Measurements from ENCODE around the gene PCDH17.
A peak's percentile ranks its signal among the peaks of the same experiment; 100 is the strongest.

The PCDH17 gene

DNA sequence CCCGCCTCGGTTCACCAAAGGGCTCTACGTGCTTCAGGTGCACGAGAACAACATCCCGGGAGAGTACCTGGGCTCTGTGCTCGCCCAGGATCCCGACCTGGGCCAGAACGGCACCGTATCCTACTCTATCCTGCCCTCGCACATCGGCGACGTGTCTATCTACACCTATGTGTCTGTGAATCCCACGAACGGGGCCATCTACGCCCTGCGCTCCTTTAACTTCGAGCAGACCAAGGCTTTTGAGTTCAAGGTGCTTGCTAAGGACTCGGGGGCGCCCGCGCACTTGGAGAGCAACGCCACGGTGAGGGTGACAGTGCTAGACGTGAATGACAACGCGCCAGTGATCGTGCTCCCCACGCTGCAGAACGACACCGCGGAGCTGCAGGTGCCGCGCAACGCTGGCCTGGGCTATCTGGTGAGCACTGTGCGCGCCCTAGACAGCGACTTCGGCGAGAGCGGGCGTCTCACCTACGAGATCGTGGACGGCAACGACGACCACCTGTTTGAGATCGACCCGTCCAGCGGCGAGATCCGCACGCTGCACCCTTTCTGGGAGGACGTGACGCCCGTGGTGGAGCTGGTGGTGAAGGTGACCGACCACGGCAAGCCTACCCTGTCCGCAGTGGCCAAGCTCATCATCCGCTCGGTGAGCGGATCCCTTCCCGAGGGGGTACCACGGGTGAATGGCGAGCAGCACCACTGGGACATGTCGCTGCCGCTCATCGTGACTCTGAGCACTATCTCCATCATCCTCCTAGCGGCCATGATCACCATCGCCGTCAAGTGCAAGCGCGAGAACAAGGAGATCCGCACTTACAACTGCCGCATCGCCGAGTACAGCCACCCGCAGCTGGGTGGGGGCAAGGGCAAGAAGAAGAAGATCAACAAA is 2.6 kb downstream of the PCDH17 start:
- Histone ChIP-seq H3K9me3 (ENCODE audit: insufficient read depth, low read depth, low read length) (peaks cover 20% of the 10 kb centered on the region), H2BK5ac (ENCODE audit: low read depth, low read length, poor library complexity) (no peak overlapping the region), H4K12ac (ENCODE audit: low read depth, low read length) (no peak overlapping the region), H3K36me3 (ENCODE audit: control insufficient read depth in 1 of 2, insufficient read depth in 2 of 2, low read length in 2 of 2) (no peaks in the 10 kb centered on the region), H3K4me1 (ENCODE audit: control insufficient read depth in 1 of 2, insufficient read depth in 2 of 2, low read length in 2 of 2) (peaks cover 13 to 18% of the 10 kb centered on the region in 2 experiments), H2BK120ac (ENCODE audit: insufficient read depth, low read length, poor library complexity) (no peak overlapping the region), H2AFZ (ENCODE audit: insufficient read depth, low read length, poor library complexity) (no peak overlapping the region), H3K27me3 (ENCODE audit: insufficient read depth, low read length) (peaks cover 11% of the 10 kb centered on the region), H4K91ac (ENCODE audit: low read depth, low read length) (no peak overlapping the region), H3K4me3 (ENCODE audit: low read depth, low read length) (no peak overlapping the region), H3K4ac (ENCODE audit: low read depth, low read length) (no peak overlapping the region), H3K79me2 (ENCODE audit: control insufficient read depth, insufficient read depth, low read length, poor library complexity) (no peaks in the 10 kb centered on the region), H2BK12ac (ENCODE audit: low read length) (no peak overlapping the region), H4K8ac (ENCODE audit: low read depth, low read length) (no peak overlapping the region), H3K27ac (ENCODE audit: low read depth, low read length) (no peak overlapping the region), H3K14ac (ENCODE audit: low read length) (no peak overlapping the region), H3K79me1 (ENCODE audit: low read length) (no peaks in the 10 kb centered on the region), H3K23ac (ENCODE audit: low read length) (no peak overlapping the region), H3K9ac (ENCODE audit: low read length) (no peak overlapping the region), H2AK5ac (ENCODE audit: low read length) (no peak overlapping the region), H3K4me2 (ENCODE audit: low read length) (peak overlapping the region; percentile 44), H3K18ac (ENCODE audit: low read length) (no peak overlapping the region)
- no peak for DNase-seq
- WGBS (ENCODE audit: extremely low coverage, insufficient coverage, insufficient read length) = no CpG with 5 or more reads among the region's 78 CpGs

DNA sequence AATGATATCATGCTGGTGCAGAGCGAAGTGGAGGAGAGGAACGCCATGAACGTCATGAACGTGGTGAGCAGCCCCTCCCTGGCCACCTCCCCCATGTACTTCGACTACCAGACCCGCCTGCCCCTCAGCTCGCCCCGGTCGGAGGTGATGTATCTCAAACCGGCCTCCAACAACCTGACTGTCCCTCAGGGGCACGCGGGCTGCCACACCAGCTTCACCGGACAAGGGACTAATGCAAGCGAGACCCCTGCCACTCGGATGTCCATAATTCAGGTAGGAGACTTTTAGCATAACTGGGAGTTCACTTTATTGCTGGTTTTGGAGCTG is 3.3 kb downstream of the PCDH17 start:
- Histone ChIP-seq H3K9ac (ENCODE audit: low read length) (no peak overlapping the region), H2AK5ac (ENCODE audit: low read length) (no peak overlapping the region), H3K36me3 (ENCODE audit: control insufficient read depth in 1 of 2, insufficient read depth in 2 of 2, low read length in 2 of 2) (no peaks in the 10 kb centered on the region), H2BK12ac (ENCODE audit: low read length) (no peak overlapping the region), H3K79me1 (ENCODE audit: low read length) (no peaks in the 10 kb centered on the region), H3K27me3 (ENCODE audit: insufficient read depth, low read length) (peaks cover 11% of the 10 kb centered on the region), H3K4me2 (ENCODE audit: low read length) (peak overlapping the region; percentile 44), H3K27ac (ENCODE audit: low read depth, low read length) (no peak overlapping the region), H2BK5ac (ENCODE audit: low read depth, low read length, poor library complexity) (no peak overlapping the region), H3K4me1 (ENCODE audit: control insufficient read depth in 1 of 2, insufficient read depth in 2 of 2, low read length in 2 of 2) (peaks cover 10 to 15% of the 10 kb centered on the region in 2 experiments), H3K23ac (ENCODE audit: low read length) (no peak overlapping the region), H4K91ac (ENCODE audit: low read depth, low read length) (no peak overlapping the region), H3K79me2 (ENCODE audit: control insufficient read depth, insufficient read depth, low read length, poor library complexity) (no peaks in the 10 kb centered on the region), H3K4me3 (ENCODE audit: low read depth, low read length) (no peak overlapping the region), H3K9me3 (ENCODE audit: insufficient read depth, low read depth, low read length) (peaks cover 20% of the 10 kb centered on the region), H4K8ac (ENCODE audit: low read depth, low read length) (no peak overlapping the region), H4K12ac (ENCODE audit: low read depth, low read length) (no peak overlapping the region), H3K18ac (ENCODE audit: low read length) (no peak overlapping the region), H2BK120ac (ENCODE audit: insufficient read depth, low read length, poor library complexity) (no peak overlapping the region), H3K14ac (ENCODE audit: low read length) (no peak overlapping the region), H2AFZ (ENCODE audit: insufficient read depth, low read length, poor library complexity) (no peak overlapping the region), H3K4ac (ENCODE audit: low read depth, low read length) (no peak overlapping the region)
- DNase-seq = no peak
- no CpG with 5 or more reads among the region's 15 CpGs for WGBS (ENCODE audit: extremely low coverage, insufficient coverage, insufficient read length)

DNA sequence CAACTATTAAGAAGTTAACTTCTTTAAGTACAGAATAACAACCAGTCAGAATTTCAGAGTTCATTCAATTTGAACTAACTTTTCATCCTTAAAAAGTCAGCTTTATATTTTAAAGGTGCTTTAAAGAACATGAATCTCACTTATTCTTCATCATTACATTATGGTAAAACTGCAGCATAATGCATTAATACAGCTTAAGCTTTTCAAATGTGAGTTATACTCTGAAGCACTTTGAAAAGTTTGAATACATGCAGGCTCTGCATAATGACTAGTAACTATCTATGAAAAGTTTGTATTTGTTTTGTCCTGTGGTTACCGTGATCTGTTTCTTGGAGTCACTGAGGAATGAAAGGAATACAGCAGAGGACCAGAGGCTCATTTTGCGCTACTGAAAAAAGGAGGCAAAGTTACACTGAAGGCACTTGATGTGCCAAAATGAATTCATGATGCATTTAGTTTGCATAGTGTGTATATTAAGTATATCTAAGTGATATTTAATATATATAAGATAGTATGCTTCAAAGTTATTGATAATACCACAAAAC is 4.1 kb downstream of the PCDH17 start:
- H3K9ac ChIP-seq (ENCODE audit: low read length) = no peak overlapping the region
- no peak overlapping the region for H3K4me3 ChIP-seq (ENCODE audit: low read depth, low read length)
- no peak overlapping the region for H2AK5ac ChIP-seq (ENCODE audit: low read length)
- H3K36me3 ChIP-seq (ENCODE audit: control insufficient read depth in 1 of 2, insufficient read depth in 2 of 2, low read length in 2 of 2) = no peaks in the 10 kb centered on the region
- H2AFZ ChIP-seq (ENCODE audit: insufficient read depth, low read length, poor library complexity) = no peak overlapping the region
- no peak overlapping the region for H3K14ac ChIP-seq (ENCODE audit: low read length)
- peaks cover 10 to 14% of the 10 kb centered on the region in 2 experiments for H3K4me1 ChIP-seq (ENCODE audit: control insufficient read depth in 1 of 2, insufficient read depth in 2 of 2, low read length in 2 of 2)
- no peak overlapping the region for H3K4ac ChIP-seq (ENCODE audit: low read depth, low read length)
- H4K91ac ChIP-seq (ENCODE audit: low read depth, low read length) = no peak overlapping the region
- H2BK5ac ChIP-seq (ENCODE audit: low read depth, low read length, poor library complexity) = no peak overlapping the region
- no peak for DNase-seq
- H3K27ac ChIP-seq (ENCODE audit: low read depth, low read length) = no peak overlapping the region
- H3K18ac ChIP-seq (ENCODE audit: low read length) = no peak overlapping the region
- WGBS (ENCODE audit: extremely low coverage, insufficient coverage, insufficient read length) = no CpG with 5 or more reads among the region's 2 CpGs
- no peaks in the 10 kb centered on the region for H3K79me1 ChIP-seq (ENCODE audit: low read length)
- no peak overlapping the region for H4K8ac ChIP-seq (ENCODE audit: low read depth, low read length)
- H2BK12ac ChIP-seq (ENCODE audit: low read length) = no peak overlapping the region
- peaks cover 20% of the 10 kb centered on the region for H3K9me3 ChIP-seq (ENCODE audit: insufficient read depth, low read depth, low read length)
- H3K27me3 ChIP-seq (ENCODE audit: insufficient read depth, low read length) = peaks cover 11% of the 10 kb centered on the region
- H3K79me2 ChIP-seq (ENCODE audit: control insufficient read depth, insufficient read depth, low read length, poor library complexity) = no peaks in the 10 kb centered on the region
- H4K12ac ChIP-seq (ENCODE audit: low read depth, low read length) = no peak overlapping the region
- H3K23ac ChIP-seq (ENCODE audit: low read length) = no peak overlapping the region
- no peak overlapping the region for H2BK120ac ChIP-seq (ENCODE audit: insufficient read depth, low read length, poor library complexity)
- H3K4me2 ChIP-seq (ENCODE audit: low read length) = no peak overlapping the region

DNA sequence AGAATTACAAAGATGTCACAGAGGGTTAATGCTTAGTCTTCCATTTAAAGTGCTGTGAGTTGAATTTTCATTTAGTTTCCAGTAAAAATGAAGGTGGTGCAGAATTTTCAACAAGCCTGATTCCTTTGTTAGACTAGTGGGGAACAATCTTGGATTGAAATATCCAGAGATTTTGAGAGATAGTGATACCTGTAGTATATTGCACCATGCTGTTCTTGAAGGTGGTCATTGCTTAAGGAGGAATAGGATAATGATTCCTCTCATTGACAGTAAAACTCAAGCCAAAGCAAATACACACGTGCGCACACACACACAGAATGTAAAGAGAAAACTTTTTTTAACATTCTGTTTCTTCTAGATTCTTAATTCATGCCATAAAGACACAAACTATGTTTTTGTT is 5.3 kb downstream of the PCDH17 start:
- Histone ChIP-seq H3K18ac (ENCODE audit: low read length) (no peak overlapping the region), H2BK5ac (ENCODE audit: low read depth, low read length, poor library complexity) (no peak overlapping the region), H4K8ac (ENCODE audit: low read depth, low read length) (no peak overlapping the region), H3K79me1 (ENCODE audit: low read length) (no peaks in the 10 kb centered on the region), H3K9ac (ENCODE audit: low read length) (no peak overlapping the region), H3K36me3 (ENCODE audit: control insufficient read depth in 1 of 2, insufficient read depth in 2 of 2, low read length in 2 of 2) (no peaks in the 10 kb centered on the region), H3K9me3 (ENCODE audit: insufficient read depth, low read depth, low read length) (peaks cover 20% of the 10 kb centered on the region), H3K14ac (ENCODE audit: low read length) (no peak overlapping the region), H3K23ac (ENCODE audit: low read length) (no peak overlapping the region), H3K79me2 (ENCODE audit: control insufficient read depth, insufficient read depth, low read length, poor library complexity) (no peaks in the 10 kb centered on the region), H4K91ac (ENCODE audit: low read depth, low read length) (no peak overlapping the region), H3K4me1 (ENCODE audit: control insufficient read depth in 1 of 2, insufficient read depth in 2 of 2, low read length in 2 of 2) (peaks cover 3 to 10% of the 10 kb centered on the region in 2 experiments), H2BK12ac (ENCODE audit: low read length) (no peak overlapping the region), H2AK5ac (ENCODE audit: low read length) (no peak overlapping the region), H4K12ac (ENCODE audit: low read depth, low read length) (no peak overlapping the region), H2BK120ac (ENCODE audit: insufficient read depth, low read length, poor library complexity) (no peak overlapping the region), H3K4ac (ENCODE audit: low read depth, low read length) (no peak overlapping the region), H3K27me3 (ENCODE audit: insufficient read depth, low read length) (peaks cover 11% of the 10 kb centered on the region), H3K27ac (ENCODE audit: low read depth, low read length) (no peak overlapping the region), H3K4me2 (ENCODE audit: low read length) (no peak overlapping the region), H3K4me3 (ENCODE audit: low read depth, low read length) (no peak overlapping the region), H2AFZ (ENCODE audit: insufficient read depth, low read length, poor library complexity) (no peak overlapping the region)
- WGBS (ENCODE audit: extremely low coverage, insufficient coverage, insufficient read length) = no CpG with 5 or more reads among the region's 2 CpGs
- no peak for DNase-seq
